K562 (cell line): ENCODE measurements around the gene SPON1. TPM values are rescaled to one million over a fixed set of nuclear protein-coding genes. Genes with fewer than 3 reads are reported as not detected.

Experiments
- ATAC-seq: fragments of 200-7000 bp; cut with Tn5 transposase; 3 replicates; pipeline ENCODE4 v1.9.1; 2020; ENCODE audit warnings: moderate library complexity
- BruUV-seq: library from RNA; stranded (reverse); fragments of 400-500 nt; replicated peaks from 2 replicates; lab custom pipeline; 2021; lab: Mats Ljungman, UMichigan
- CTCF ChIA-PET: fragments of 300-600 bp; formaldehyde crosslinking; extraction: SDS; loops from one replicate; lab custom pipeline; 2021; ENCODE audit warnings: low intra/inter-chr PET ratio; lab: Yijun Ruan, JAX
- POLR2A ChIA-PET: fragments of 300-600, 350-650 bp; sonication (Branson Sonifier 250); formaldehyde crosslinking; extraction: SDS; loops from one replicate; lab custom pipeline; 2021; ENCODE audit warnings: antibody characterized with exemption, inconsistent platforms; lab: Yijun Ruan, JAX
- DNase-seq, 4 experiments: peaks; one replicate each; pipeline versions ENCODE4 v3.0.0 to v3.0.0-alpha.2; 2011 to 2018; ENCODE audit warnings: low spot score in 3 of 4, mixed read lengths in 3 of 4; ENCODE audit errors: extremely low read depth in 1 of 4
- FAIRE-seq: peaks from 2 replicates; lab custom pipeline; 2011; peaks lifted over from hg19 to GRCh38; lab: Jason Lieb, UNC
- H2AFZ ChIP-seq: 2 replicates; pipeline ENCODE4 v1.6.0; 2011; ENCODE audit warnings: low read depth, low read length, control low read depth, inconsistent platforms
- H3K27ac ChIP-seq: fragments of 200-600 bp; 3 replicates; pipeline ENCODE4 v1.8.0; 2011; ENCODE audit warnings: low read depth, mild to moderate bottlenecking, control low read depth, inconsistent platforms, low read length, moderate library complexity, mixed read lengths; ENCODE audit errors: extremely low read depth
- H3K27me3 ChIP-seq, 2 experiments: fragments of 300-600 bp in 1 of 2; 2 replicates in 1 of 2; 3 replicates in 1 of 2; pipeline versions ENCODE4 v1.6.0 to v1.8.0; 2011; ENCODE audit warnings: inconsistent platforms in 2 of 2, low read length in 2 of 2, mild to moderate bottlenecking in 1 of 2, mixed read lengths in 1 of 2, moderate library complexity in 1 of 2; ENCODE audit not compliant: control insufficient read depth in 2 of 2, insufficient read depth in 2 of 2
- H3K36me3 ChIP-seq: fragments of 300-600 bp; 3 replicates; pipeline ENCODE4 v1.8.0; 2011; ENCODE audit warnings: mild to moderate bottlenecking, low read length, inconsistent platforms; ENCODE audit not compliant: control insufficient read depth, insufficient read depth
- H3K4me1 ChIP-seq, 2 experiments: fragments of 200-600 bp in 1 of 2; replicated peaks in 1 of 2; 2 replicates in 1 of 2; 3 replicates in 1 of 2; pipeline versions ENCODE4 v1.5.1 to v1.8.0; 2011; ENCODE audit warnings: inconsistent platforms in 2 of 2, low read length in 2 of 2, mild to moderate bottlenecking in 1 of 2, mixed read lengths in 1 of 2, moderate library complexity in 1 of 2; ENCODE audit not compliant: control insufficient read depth in 2 of 2, insufficient read depth in 2 of 2
- H3K4me2 ChIP-seq: 2 replicates; pipeline ENCODE4 v1.6.1; 2011; ENCODE audit warnings: low read length, control low read depth, inconsistent platforms, mixed read lengths; ENCODE audit not compliant: insufficient read depth
- H3K4me3 ChIP-seq: fragments of 200-600 bp; sonication (generic), shearing (Covaris generic); 2 replicates; pipeline ENCODE4 v1.5.1; 2016; ENCODE audit warnings: control low read depth, inconsistent platforms
- H3K79me2 ChIP-seq: fragments of 200-600 bp; 3 replicates; pipeline ENCODE4 v1.8.0; 2011; ENCODE audit warnings: low read length, inconsistent platforms; ENCODE audit not compliant: control insufficient read depth, insufficient read depth
- H3K9ac ChIP-seq, 2 experiments: 2 replicates each; pipeline versions ENCODE4 v1.6.0 to v1.6.1; 2011; ENCODE audit warnings: low read depth in 2 of 2, low read length in 2 of 2, control low read depth in 1 of 2, inconsistent platforms in 1 of 2, mild to moderate bottlenecking in 1 of 2, mixed read lengths in 1 of 2; ENCODE audit not compliant: insufficient read depth in 1 of 2
- H3K9me1 ChIP-seq: one replicate; pipeline ENCODE4 v1.6.0; 2011; ENCODE audit warnings: inconsistent platforms, mild to moderate bottlenecking, low read length, moderate library complexity; ENCODE audit not compliant: control insufficient read depth, insufficient read depth
- H3K9me3 ChIP-seq: replicated peaks from 2 replicates; pipeline ENCODE4 v1.5.1; 2011; ENCODE audit warnings: low read depth, low read length, inconsistent platforms; ENCODE audit not compliant: control insufficient read depth, insufficient read depth
- H4K20me1 ChIP-seq: replicated peaks from 2 replicates; pipeline ENCODE4 v1.6.1; 2011; ENCODE audit warnings: low read length, inconsistent platforms, mixed read lengths; ENCODE audit not compliant: control insufficient read depth, insufficient read depth
- C11orf30 ChIP-seq: fragments of 450-650 bp; IDR thresholded peaks from 2 replicates; pipeline ENCODE4 v1.6.1; 2016; ENCODE audit warnings: low read depth, mild to moderate bottlenecking
- E2F3 ChIP-seq: fragments of 250-450 bp; sonication (Bioruptor Pico); IDR thresholded peaks from 2 replicates; pipeline ENCODE4 v1.4.0; 2020; ENCODE audit warnings: mild to moderate bottlenecking
- FOXK1 ChIP-seq: sonication (generic); formaldehyde crosslinking; IDR thresholded peaks from 2 replicates; pipeline ENCODE4 v1.8.0; 2022; ENCODE audit warnings: missing genetic modification reagents, mild to moderate bottlenecking, borderline replicate concordance
- GATA2 ChIP-seq: sonication (generic); formaldehyde crosslinking; IDR thresholded peaks from 2 replicates; pipeline ENCODE4 v1.4.0; 2020; ENCODE audit warnings: mild to moderate bottlenecking, missing genetic modification reagents
- HMG20A ChIP-seq: fragments of 450-650 bp; formaldehyde crosslinking; conservative IDR thresholded peaks from 2 replicates; pipeline ENCODE4 v1.4.0; 2020; ENCODE audit warnings: mild to moderate bottlenecking, mixed read lengths
- MAFF ChIP-seq: IDR thresholded peaks from 2 replicates; pipeline ENCODE4 v1.6.1; 2012; ENCODE audit warnings: low read length, improper control_type of control experiment
- MAFK ChIP-seq: IDR thresholded peaks from 2 replicates; pipeline ENCODE4 v1.6.1; 2011; ENCODE audit warnings: low read length, improper control_type of control experiment
- NFE2 ChIP-seq: IDR thresholded peaks from 2 replicates; pipeline ENCODE4 v1.6.1; 2014; ENCODE audit warnings: antibody characterized with exemption, low read depth
- NONO ChIP-seq, 2 experiments: fragments of 200-400 bp in 1 of 2; fragments of 450-650 bp in 1 of 2; formaldehyde crosslinking in 1 of 2; IDR thresholded peaks; 2 replicates each; pipeline ENCODE4 v1.6.1; 2017; ENCODE audit warnings: low read depth in 2 of 2, mild to moderate bottlenecking in 2 of 2, moderate library complexity in 2 of 2, low read length in 1 of 2
- SREBF1 ChIP-seq: fragments of 150-350 bp; IDR thresholded peaks from 2 replicates; pipeline ENCODE4 v1.6.1; 2014; ENCODE audit warnings: antibody characterized with exemption, low read depth, low read length, borderline replicate concordance
- WGBS: fragments of 100-300 bp; shearing (Covaris generic); methylation state at CpG from one replicate; pipeline ENCODE4 v1.1.6; 2016; ENCODE audit warnings: low coverage, mixed read lengths; ENCODE audit not compliant: insufficient coverage; ENCODE audit errors: missing lambda C conversion rate; 5-methylcytosine and 5-hydroxymethylcytosine counted together
- in situ Hi-C: fragments of 300-500 bp; cut with MboI; formaldehyde crosslinking; loops from 4 replicates; pipeline ENCODE4 v1.15.0; 2018; ENCODE audit warnings: inconsistent platforms, mixed read lengths
- intact Hi-C: fragments of 100-400 bp; cut with micrococcal nuclease; formaldehyde crosslinking; loops from 2 replicates; pipeline ENCODE4 v1.14.2; 2022
- polyA plus RNA-seq, 8 experiments: library from polyadenylated mRNA; depleted of rRNA in 4 of 8; stranded (reverse) in 5 of 8; unstranded in 3 of 8; fragments of >200 nt; fragmentation: Nextera tagmentation in 2 of 8; fragmentation: Illumina TruSeq in 1 of 8; extraction: Ambion mirVana in 2 of 8; extraction: Trizol in 1 of 8; gene quantifications; 2 replicates each; pipeline versions ENCODE4 v1.2.1 to v1.2.3, GENCODE V29; 2011 to 2014; ENCODE audit warnings: inconsistent platforms in 1 of 8, missing spikeins in 1 of 8
- total RNA-seq, 7 experiments: library from RNA; depleted of rRNA in 6 of 7; stranded (reverse); fragments of >200 nt in 6 of 7; fragmentation: Illumina TruSeq in 2 of 7; extraction: Trizol in 2 of 7; gene quantifications; 2 replicates each; pipeline versions ENCODE4 v1.2.1 to v1.2.3, GENCODE V29; 2011 to 2021; ENCODE audit warnings: low replicate concordance in 1 of 7
- TF ChIP-seq, protein P1 (sequence below): fragments of 450-650 bp; formaldehyde crosslinking; IDR thresholded peaks from 2 replicates; pipeline ENCODE4 v1.4.0; 2020; ENCODE audit warnings: mild to moderate bottlenecking, moderate library complexity
- TF ChIP-seq, protein P2 (sequence below), 2 experiments: fragments of 450-650 bp in 1 of 2; sonication (generic) in 1 of 2; formaldehyde crosslinking in 1 of 2; IDR thresholded peaks in 1 of 2; conservative IDR thresholded peaks in 1 of 2; 2 replicates each; pipeline versions ENCODE4 v1.6.1 to v1.8.1; 2016 to 2023; ENCODE audit warnings: mild to moderate bottlenecking in 2 of 2, moderate library complexity in 2 of 2, inconsistent platforms in 1 of 2, missing genetic modification reagents in 1 of 2
- TF ChIP-seq, protein P3 (sequence below): fragments of 450-650 bp; IDR thresholded peaks from 2 replicates; pipeline ENCODE4 v1.6.1; 2017; ENCODE audit warnings: antibody characterized with exemption, mild to moderate bottlenecking

The SPON1 gene
- total and polyA plus RNA-seq, 9 of the 15 experiments (the other 6 are each of a cell fraction or from before 2014, with no cell fraction given) = 0.04 to 0.06 TPM; not detected in 7

DNA sequence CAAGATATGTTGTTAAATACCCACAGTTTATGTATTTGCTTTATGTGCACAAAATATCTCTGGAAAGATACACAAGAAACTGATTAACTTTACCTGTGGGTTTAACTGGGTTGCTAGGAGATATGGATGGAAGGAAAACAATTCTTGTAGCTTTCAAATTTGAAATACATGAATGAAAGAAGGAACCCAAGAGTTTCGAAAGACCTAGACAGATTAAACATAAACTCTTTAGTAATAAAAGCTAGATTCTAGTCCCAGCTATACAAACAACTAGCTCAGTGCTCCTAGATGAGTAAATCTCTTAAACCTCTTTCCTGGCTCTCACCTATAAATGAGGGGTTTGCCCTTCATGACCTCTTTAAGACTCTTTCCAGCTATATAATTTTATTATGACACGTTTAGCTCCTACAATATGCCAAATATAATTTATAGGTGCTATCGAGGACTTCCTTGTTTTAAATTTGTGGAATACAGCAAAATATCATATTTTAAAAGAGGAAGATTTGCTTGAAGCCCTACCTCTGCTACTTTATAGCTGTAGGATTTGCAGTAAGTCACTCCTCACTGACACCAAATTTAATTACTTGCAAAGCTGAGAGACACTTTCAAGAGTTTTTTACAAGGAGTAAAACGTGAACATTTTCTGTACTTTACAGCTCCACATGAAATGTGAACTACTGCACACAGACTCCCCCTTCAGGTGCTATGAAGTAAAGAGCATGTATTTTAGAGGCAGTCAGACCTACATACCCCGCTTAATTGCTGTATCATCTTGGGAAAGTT, 345.8 kb downstream of the SPON1 start (continued):
- TF ChIP-seq GATA2 (CRISPR knock-in tag) = no peak
- TF ChIP-seq NFE2 = peak; percentile 55
- TF ChIP-seq C11orf30 = peak; percentile 36; the same call in 1 of the 2 replicates

DNA sequence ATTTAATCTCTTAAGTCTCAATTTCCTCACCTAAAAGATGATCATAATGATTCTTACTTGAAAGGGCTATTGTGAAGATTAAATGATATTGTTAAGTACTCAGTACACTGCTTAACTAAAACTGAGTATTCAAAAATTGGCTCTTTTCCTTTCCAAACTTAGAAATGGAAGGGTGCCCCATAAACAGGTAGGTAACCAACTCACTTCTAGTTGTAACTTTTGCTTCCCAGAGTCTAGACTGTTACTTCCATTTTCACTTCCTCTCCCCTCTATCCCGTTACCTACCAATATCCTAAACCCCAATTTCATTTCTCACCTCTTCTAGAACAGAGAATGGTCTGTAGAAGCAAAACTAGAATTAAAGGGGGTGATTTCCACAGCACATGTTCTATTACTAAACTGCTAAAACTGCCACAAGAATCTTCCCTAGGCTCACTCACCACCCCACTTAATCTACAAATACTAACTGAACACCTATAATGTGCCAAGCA, 346.4 kb downstream of the SPON1 start:
- ATAC-seq (no peak), FAIRE-seq (no peak), DNase-seq (no peak)
- Histone ChIP-seq H3K27me3 (no peaks in the 10 kb centered on the region), H3K9ac (no peak overlapping the region), H2AFZ (no peak overlapping the region), H3K9me3 (no peaks in the 10 kb centered on the region), H3K79me2 (peaks cover 40% of the 10 kb centered on the region), H3K36me3 (no peaks in the 10 kb centered on the region), H3K27ac (no peak overlapping the region), H3K4me1 (peaks cover 0 to 3% of the 10 kb centered on the region in 2 experiments; a peak in 2 of 5 replicates), H3K4me2 (no peak overlapping the region), H4K20me1 (0 out of 2 replicates have a peak, but pooled peaks cover 15% of the 10 kb centered on the region), H3K9me1 (no peaks in the 10 kb centered on the region), H3K4me3 (no peak overlapping the region)
- BruUV-seq = no TSS peak
- in situ Hi-C loops (loop anchor here (10.0 kb wide), 2 partner anchors 106 to 146 kb away; no protein-coding TSS in a partner anchor), intact Hi-C loops (no loop called here)
- CTCF ChIA-PET = interaction anchor here (0.5 kb wide), 1 partner anchor 1554 kb away, joined by 3 read pairs; no protein-coding TSS in a partner anchor
- no peak for TF ChIP-seq NONO (IDR thresholded peaks at IDR 0.05; ENCODE audit: low read depth in 2 of 2, low read length in 1 of 2)
- no peak for TF ChIP-seq E2F3
- TF ChIP-seq MAFK = 0 out of 2 replicates have a peak, but pooled peaks have one; percentile 9
- TF ChIP-seq, protein P1, sequence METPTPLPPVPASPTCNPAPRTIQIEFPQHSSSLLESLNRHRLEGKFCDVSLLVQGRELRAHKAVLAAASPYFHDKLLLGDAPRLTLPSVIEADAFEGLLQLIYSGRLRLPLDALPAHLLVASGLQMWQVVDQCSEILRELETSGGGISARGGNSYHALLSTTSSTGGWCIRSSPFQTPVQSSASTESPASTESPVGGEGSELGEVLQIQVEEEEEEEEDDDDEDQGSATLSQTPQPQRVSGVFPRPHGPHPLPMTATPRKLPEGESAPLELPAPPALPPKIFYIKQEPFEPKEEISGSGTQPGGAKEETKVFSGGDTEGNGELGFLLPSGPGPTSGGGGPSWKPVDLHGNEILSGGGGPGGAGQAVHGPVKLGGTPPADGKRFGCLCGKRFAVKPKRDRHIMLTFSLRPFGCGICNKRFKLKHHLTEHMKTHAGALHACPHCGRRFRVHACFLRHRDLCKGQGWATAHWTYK (CRISPR knock-in tag) = no peak
- TF ChIP-seq, protein P2, sequence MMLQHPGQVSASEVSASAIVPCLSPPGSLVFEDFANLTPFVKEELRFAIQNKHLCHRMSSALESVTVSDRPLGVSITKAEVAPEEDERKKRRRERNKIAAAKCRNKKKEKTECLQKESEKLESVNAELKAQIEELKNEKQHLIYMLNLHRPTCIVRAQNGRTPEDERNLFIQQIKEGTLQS (IDR thresholded peaks at IDR 0.05) = no peak
- TF ChIP-seq, protein P2 (CRISPR knock-in tag; conservative IDR thresholded peaks at IDR 0.05) = no peak
- no peak for TF ChIP-seq FOXK1 (CRISPR knock-in tag)
- no peak for TF ChIP-seq SREBF1
- TF ChIP-seq HMG20A (CRISPR knock-in tag) = no peak
- TF ChIP-seq, protein P3, sequence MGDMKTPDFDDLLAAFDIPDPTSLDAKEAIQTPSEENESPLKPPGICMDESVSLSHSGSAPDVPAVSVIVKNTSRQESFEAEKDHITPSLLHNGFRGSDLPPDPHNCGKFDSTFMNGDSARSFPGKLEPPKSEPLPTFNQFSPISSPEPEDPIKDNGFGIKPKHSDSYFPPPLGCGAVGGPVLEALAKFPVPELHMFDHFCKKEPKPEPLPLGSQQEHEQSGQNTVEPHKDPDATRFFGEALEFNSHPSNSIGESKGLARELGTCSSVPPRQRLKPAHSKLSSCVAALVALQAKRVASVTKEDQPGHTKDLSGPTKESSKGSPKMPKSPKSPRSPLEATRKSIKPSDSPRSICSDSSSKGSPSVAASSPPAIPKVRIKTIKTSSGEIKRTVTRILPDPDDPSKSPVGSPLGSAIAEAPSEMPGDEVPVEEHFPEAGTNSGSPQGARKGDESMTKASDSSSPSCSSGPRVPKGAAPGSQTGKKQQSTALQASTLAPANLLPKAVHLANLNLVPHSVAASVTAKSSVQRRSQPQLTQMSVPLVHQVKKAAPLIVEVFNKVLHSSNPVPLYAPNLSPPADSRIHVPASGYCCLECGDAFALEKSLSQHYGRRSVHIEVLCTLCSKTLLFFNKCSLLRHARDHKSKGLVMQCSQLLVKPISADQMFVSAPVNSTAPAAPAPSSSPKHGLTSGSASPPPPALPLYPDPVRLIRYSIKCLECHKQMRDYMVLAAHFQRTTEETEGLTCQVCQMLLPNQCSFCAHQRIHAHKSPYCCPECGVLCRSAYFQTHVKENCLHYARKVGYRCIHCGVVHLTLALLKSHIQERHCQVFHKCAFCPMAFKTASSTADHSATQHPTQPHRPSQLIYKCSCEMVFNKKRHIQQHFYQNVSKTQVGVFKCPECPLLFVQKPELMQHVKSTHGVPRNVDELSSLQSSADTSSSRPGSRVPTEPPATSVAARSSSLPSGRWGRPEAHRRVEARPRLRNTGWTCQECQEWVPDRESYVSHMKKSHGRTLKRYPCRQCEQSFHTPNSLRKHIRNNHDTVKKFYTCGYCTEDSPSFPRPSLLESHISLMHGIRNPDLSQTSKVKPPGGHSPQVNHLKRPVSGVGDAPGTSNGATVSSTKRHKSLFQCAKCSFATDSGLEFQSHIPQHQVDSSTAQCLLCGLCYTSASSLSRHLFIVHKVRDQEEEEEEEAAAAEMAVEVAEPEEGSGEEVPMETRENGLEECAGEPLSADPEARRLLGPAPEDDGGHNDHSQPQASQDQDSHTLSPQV = no peak
- 0 out of 2 replicates have a peak, but pooled peaks have one; percentile 7 for TF ChIP-seq MAFF
- POLR2A ChIA-PET = interaction anchor here (0.6 to 1.1 kb wide), 2 partner anchors 12 to 147 kb away, joined by 5 read pairs; no protein-coding TSS in a partner anchor
- 75% methylated on average over 1 of the region's 1 CpG for WGBS
